ENCODE data around the gene ZNF574. TPM values are rescaled to one million over a fixed set of nuclear protein-coding genes. Genes with fewer than 3 reads are reported as not detected.

Gene ZNF574
- total and polyA plus RNA-seq, 2 experiments from 2014 or later: 19.4 to 61.2 TPM

Other genes starting within 250 kb of the ZNF574 start
- gene LYPD4, start 231.5 kb upstream of the ZNF574 start, total RNA-seq (2014; rRNA removed; shearing (Covaris generic)): not detected in 2 replicates
- not detected in 2 replicates for gene LYPD4, start 231.5 kb upstream of the ZNF574 start, polyA plus RNA-seq (2016; fragmentation: Nextera tagmentation; extraction: Ambion mirVana)
- 0.21 TPM in 1 of 2 replicates, not detected in the other for gene DMRTC2, start 231.1 kb upstream of the ZNF574 start, total RNA-seq (2014; rRNA removed; shearing (Covaris generic))
- not detected in 2 replicates for gene DMRTC2, start 231.1 kb upstream of the ZNF574 start, polyA plus RNA-seq (2016; fragmentation: Nextera tagmentation; extraction: Ambion mirVana)
- 631 and 1,798 TPM in 2 replicates for gene RPS19, start 215.9 kb upstream of the ZNF574 start, total RNA-seq (2014; rRNA removed; shearing (Covaris generic))
- gene RPS19, start 215.9 kb upstream of the ZNF574 start, polyA plus RNA-seq (2016; fragmentation: Nextera tagmentation; extraction: Ambion mirVana): 4,053 and 4,073 TPM in 2 replicates
- not detected in 2 replicates for gene CD79A, start 198.9 kb upstream of the ZNF574 start, total RNA-seq (2014; rRNA removed; shearing (Covaris generic))
- 0.27 and 0.47 TPM in 2 replicates for gene CD79A, start 198.9 kb upstream of the ZNF574 start, polyA plus RNA-seq (2016; fragmentation: Nextera tagmentation; extraction: Ambion mirVana)
- 36.8 and 44.7 TPM in 2 replicates for gene ARHGEF1, start 193.0 kb upstream of the ZNF574 start, total RNA-seq (2014; rRNA removed; shearing (Covaris generic))
- 41.3 and 50.8 TPM in 2 replicates for gene ARHGEF1, start 193.0 kb upstream of the ZNF574 start, polyA plus RNA-seq (2016; fragmentation: Nextera tagmentation; extraction: Ambion mirVana)
- 0.69 TPM in 1 of 2 replicates, not detected in the other for gene ERFL, start 147.7 kb upstream of the ZNF574 start, total RNA-seq (2014; rRNA removed; shearing (Covaris generic))
- 0.14 TPM in 1 of 2 replicates, not detected in the other for gene ERFL, start 147.7 kb upstream of the ZNF574 start, polyA plus RNA-seq (2016; fragmentation: Nextera tagmentation; extraction: Ambion mirVana)
- 113 and 151 TPM in 2 replicates for gene RABAC1, start 116.8 kb upstream of the ZNF574 start, total RNA-seq (2014; rRNA removed; shearing (Covaris generic))
- 206 and 215 TPM in 2 replicates for gene RABAC1, start 116.8 kb upstream of the ZNF574 start, polyA plus RNA-seq (2016; fragmentation: Nextera tagmentation; extraction: Ambion mirVana)
- 33.1 and 37.3 TPM in 2 replicates for gene ATP1A3, start 81.9 kb upstream of the ZNF574 start, total RNA-seq (2014; rRNA removed; shearing (Covaris generic))
- gene ATP1A3, start 81.9 kb upstream of the ZNF574 start, polyA plus RNA-seq (2016; fragmentation: Nextera tagmentation; extraction: Ambion mirVana): 11.0 and 11.5 TPM in 2 replicates
- 34.3 and 42.5 TPM in 2 replicates for gene GRIK5, start 6.0 kb upstream of the ZNF574 start, total RNA-seq (2014; rRNA removed; shearing (Covaris generic))
- gene GRIK5, start 6.0 kb upstream of the ZNF574 start, polyA plus RNA-seq (2016; fragmentation: Nextera tagmentation; extraction: Ambion mirVana): 5.1 and 6.2 TPM in 2 replicates
- 2.3 and 2.4 TPM in 2 replicates for gene POU2F2, start 56.3 kb downstream of the ZNF574 start, total RNA-seq (2014; rRNA removed; shearing (Covaris generic))
- 4.6 and 5.1 TPM in 2 replicates for gene POU2F2, start 56.3 kb downstream of the ZNF574 start, polyA plus RNA-seq (2016; fragmentation: Nextera tagmentation; extraction: Ambion mirVana)
- gene DEDD2, start 141.5 kb downstream of the ZNF574 start, total RNA-seq (2014; rRNA removed; shearing (Covaris generic)): 59.4 and 63.0 TPM in 2 replicates
- 23.4 and 25.6 TPM in 2 replicates for gene DEDD2, start 141.5 kb downstream of the ZNF574 start, polyA plus RNA-seq (2016; fragmentation: Nextera tagmentation; extraction: Ambion mirVana)
- gene ZNF526, start 144.1 kb downstream of the ZNF574 start, total RNA-seq (2014; rRNA removed; shearing (Covaris generic)): 12.7 and 13.3 TPM in 2 replicates
- 4.7 and 5.8 TPM in 2 replicates for gene ZNF526, start 144.1 kb downstream of the ZNF574 start, polyA plus RNA-seq (2016; fragmentation: Nextera tagmentation; extraction: Ambion mirVana)
- gene GSK3A, start 166.4 kb downstream of the ZNF574 start, total RNA-seq (2014; rRNA removed; shearing (Covaris generic)): 40.7 and 47.0 TPM in 2 replicates
- gene GSK3A, start 166.4 kb downstream of the ZNF574 start, polyA plus RNA-seq (2016; fragmentation: Nextera tagmentation; extraction: Ambion mirVana): 17.7 and 19.2 TPM in 2 replicates
- 49.0 and 49.4 TPM in 2 replicates for gene ERF, start 179.0 kb downstream of the ZNF574 start, total RNA-seq (2014; rRNA removed; shearing (Covaris generic))
- gene ERF, start 179.0 kb downstream of the ZNF574 start, polyA plus RNA-seq (2016; fragmentation: Nextera tagmentation; extraction: Ambion mirVana): 29.4 and 30.4 TPM in 2 replicates
- gene CIC, start 193.1 kb downstream of the ZNF574 start, total RNA-seq (2014; rRNA removed; shearing (Covaris generic)): 31.8 and 42.0 TPM in 2 replicates
- gene CIC, start 193.1 kb downstream of the ZNF574 start, polyA plus RNA-seq (2016; fragmentation: Nextera tagmentation; extraction: Ambion mirVana): 13.2 and 13.9 TPM in 2 replicates
- 3.6 and 8.1 TPM in 2 replicates for gene PRR19, start 226.0 kb downstream of the ZNF574 start, total RNA-seq (2014; rRNA removed; shearing (Covaris generic))
- gene PRR19, start 226.0 kb downstream of the ZNF574 start, polyA plus RNA-seq (2016; fragmentation: Nextera tagmentation; extraction: Ambion mirVana): 4.1 and 5.6 TPM in 2 replicates
- gene PAFAH1B3, start 226.5 kb downstream of the ZNF574 start, total RNA-seq (2014; rRNA removed; shearing (Covaris generic)): 139 and 162 TPM in 2 replicates
- 195 and 197 TPM in 2 replicates for gene PAFAH1B3, start 226.5 kb downstream of the ZNF574 start, polyA plus RNA-seq (2016; fragmentation: Nextera tagmentation; extraction: Ambion mirVana)
- gene TMEM145, start 237.1 kb downstream of the ZNF574 start, total RNA-seq (2014; rRNA removed; shearing (Covaris generic)): 1.3 and 5.4 TPM in 2 replicates
- 1.9 and 2.3 TPM in 2 replicates for gene TMEM145, start 237.1 kb downstream of the ZNF574 start, polyA plus RNA-seq (2016; fragmentation: Nextera tagmentation; extraction: Ambion mirVana)
- gene MEGF8, start 249.5 kb downstream of the ZNF574 start, total RNA-seq (2014; rRNA removed; shearing (Covaris generic)): 32.1 and 40.5 TPM in 2 replicates
- 4.7 and 6.2 TPM in 2 replicates for gene MEGF8, start 249.5 kb downstream of the ZNF574 start, polyA plus RNA-seq (2016; fragmentation: Nextera tagmentation; extraction: Ambion mirVana)